H1 (cell line): ENCODE measurements around the gene STX8. TPM values are rescaled to one million over a fixed set of nuclear protein-coding genes. Genes with fewer than 3 reads are reported as not detected.

Experiments used
- CTCF ChIA-PET: fragments of 300-600 bp; sonication (Branson Sonifier 250); formaldehyde crosslinking; loops from one replicate; lab custom pipeline; 2021; ENCODE audit not compliant: partially characterized antibody; lab: Charles Lee
- POLR2A ChIA-PET: fragments of 300-600 bp; sonication (Branson Sonifier 250); formaldehyde crosslinking; loops from one replicate; lab custom pipeline; 2021; ENCODE audit warnings: inconsistent platforms; ENCODE audit not compliant: partially characterized antibody; lab: Charles Lee
- DNase-seq, 2 experiments: peaks; one replicate each; pipeline versions ENCODE4 v3.0.0 to v3.0.0-alpha.2; 2010 to 2022; ENCODE audit warnings: low spot score in 2 of 2, low read depth in 1 of 2, mixed read lengths in 1 of 2
- FAIRE-seq: peaks from 2 replicates; lab custom pipeline; 2011; peaks lifted over from hg19 to GRCh38; lab: Jason Lieb, UNC
- H2AFZ ChIP-seq: 2 replicates; pipeline ENCODE4 v1.8.1; 2012; ENCODE audit warnings: low read length, inconsistent platforms
- H2AK5ac ChIP-seq: 2 replicates; pipeline ENCODE4 v1.6.1; 2013; ENCODE audit warnings: low read depth, low read length
- H2BK120ac ChIP-seq: replicated peaks from 2 replicates; pipeline ENCODE3; 2013; ENCODE audit warnings: low read depth, low read length, inconsistent platforms
- H2BK12ac ChIP-seq: 2 replicates; pipeline ENCODE4 v1.6.1; 2013; ENCODE audit warnings: low read depth, low read length
- H2BK15ac ChIP-seq: 2 replicates; pipeline ENCODE4 v1.6.1; 2013; ENCODE audit warnings: low read length
- H2BK20ac ChIP-seq: 2 replicates; pipeline ENCODE4 v1.6.1; 2013; ENCODE audit warnings: low read length
- H2BK5ac ChIP-seq: 2 replicates; pipeline ENCODE4 v1.6.1; 2013; ENCODE audit warnings: low read depth, low read length
- H3K14ac ChIP-seq: 2 replicates; pipeline ENCODE4 v1.6.1; 2013; ENCODE audit warnings: inconsistent platforms; ENCODE audit not compliant: insufficient read length
- H3K18ac ChIP-seq: 2 replicates; pipeline ENCODE4 v1.6.1; 2013; ENCODE audit warnings: low read length; ENCODE audit errors: extremely low read depth
- H3K23ac ChIP-seq: 2 replicates; pipeline ENCODE4 v1.6.1; 2013; ENCODE audit warnings: inconsistent platforms; ENCODE audit not compliant: insufficient read length
- H3K23me2 ChIP-seq: 2 replicates; pipeline ENCODE4 v1.6.1; 2013; ENCODE audit warnings: low read depth, low read length
- H3K27ac ChIP-seq: 2 replicates; pipeline ENCODE4 v1.6.1; 2011; ENCODE audit warnings: low read depth, low read length, inconsistent platforms
- H3K27me3 ChIP-seq, 4 experiments: replicated peaks in 1 of 4; 1 replicate in 1 of 4; 2 replicates in 3 of 4; pipeline versions ENCODE4 v1.6.1 to v1.8.1; 2011 to 2013; ENCODE audit warnings: low read length in 3 of 4, mild to moderate bottlenecking in 3 of 4, inconsistent platforms in 2 of 4, mixed read lengths in 2 of 4, moderate library complexity in 1 of 4; ENCODE audit not compliant: control insufficient read depth in 3 of 4, insufficient read depth in 3 of 4; ENCODE audit errors: extremely low read depth in 1 of 4
- H3K36me3 ChIP-seq, 4 experiments: 2 replicates each; pipeline versions ENCODE4 v1.6.1 to v1.8.1; 2011 to 2013; ENCODE audit warnings: mild to moderate bottlenecking in 4 of 4, low read length in 3 of 4, moderate library complexity in 2 of 4, control low read depth in 1 of 4, inconsistent platforms in 1 of 4; ENCODE audit not compliant: insufficient read depth in 4 of 4, control insufficient read depth in 2 of 4
- H3K4ac ChIP-seq: replicated peaks from 2 replicates; pipeline ENCODE3; 2013; ENCODE audit warnings: low read length, low read depth, mixed read lengths, inconsistent platforms; ENCODE audit not compliant: insufficient read length
- H3K4me1 ChIP-seq, 4 experiments: replicated peaks in 1 of 4; 1 replicate in 1 of 4; 2 replicates in 3 of 4; pipeline versions ENCODE4 v1.6.1 to v1.8.1; 2011 to 2013; ENCODE audit warnings: low read length in 3 of 4, inconsistent platforms in 2 of 4, mixed read lengths in 1 of 4; ENCODE audit not compliant: insufficient read depth in 4 of 4, control insufficient read depth in 3 of 4
- H3K4me2 ChIP-seq, 2 experiments: 2 replicates each; pipeline versions ENCODE4 v1.6.1 to v1.8.1; 2011 to 2013; ENCODE audit warnings: low read depth in 2 of 2, low read length in 2 of 2, control low read depth in 1 of 2, inconsistent platforms in 1 of 2, mild to moderate bottlenecking in 1 of 2; ENCODE audit not compliant: insufficient read depth in 1 of 2
- H3K4me3 ChIP-seq, 4 experiments: fragments of 200-600, 300-600 bp in 1 of 4; sonication (generic), shearing (Covaris generic), sonication (Bioruptor Twin) in 1 of 4; 2 replicates each; pipeline versions ENCODE4 v1.5.1 to v1.8.1; 2011 to 2016; ENCODE audit warnings: low read length in 4 of 4, low read depth in 3 of 4, control low read depth in 2 of 4, inconsistent platforms in 2 of 4, mild to moderate bottlenecking in 2 of 4, mixed read lengths in 1 of 4, moderate library complexity in 1 of 4; ENCODE audit not compliant: insufficient read depth in 2 of 4; ENCODE audit errors: extremely low read depth in 1 of 4
- H3K56ac ChIP-seq: replicated peaks from 2 replicates; pipeline ENCODE3; 2013; ENCODE audit warnings: low read depth, mild to moderate bottlenecking, mixed read lengths, low read length, inconsistent platforms; ENCODE audit not compliant: insufficient read length
- H3K79me1 ChIP-seq: 2 replicates; pipeline ENCODE4 v1.6.1; 2013; ENCODE audit warnings: low read depth, low read length, control low read depth
- H3K79me2 ChIP-seq, 2 experiments: 2 replicates each; pipeline versions ENCODE4 v1.6.1 to v1.8.1; 2012 to 2013; ENCODE audit warnings: low read length in 2 of 2, mild to moderate bottlenecking in 2 of 2, inconsistent platforms in 1 of 2; ENCODE audit not compliant: insufficient read depth in 2 of 2, control insufficient read depth in 1 of 2
- H3K9ac ChIP-seq, 4 experiments: replicated peaks in 1 of 4; 1 replicate in 1 of 4; 2 replicates in 3 of 4; pipeline versions ENCODE4 v1.6.1 to v1.8.1; 2011 to 2013; ENCODE audit warnings: low read depth in 3 of 4, low read length in 3 of 4, control low read depth in 2 of 4, mild to moderate bottlenecking in 2 of 4, moderate library complexity in 2 of 4, inconsistent platforms in 1 of 4; ENCODE audit errors: extremely low read depth in 1 of 4
- H3K9me3 ChIP-seq, 2 experiments: 2 replicates each; pipeline versions ENCODE4 v1.6.1 to v1.8.1; 2012 to 2013; ENCODE audit warnings: mild to moderate bottlenecking in 2 of 2, moderate library complexity in 2 of 2, control low read depth in 1 of 2, inconsistent platforms in 1 of 2, low read depth in 1 of 2, low read length in 1 of 2, mixed read lengths in 1 of 2; ENCODE audit not compliant: insufficient read depth in 2 of 2
- H4K20me1 ChIP-seq, 2 experiments: replicated peaks in 1 of 2; 2 replicates each; pipeline versions ENCODE3 to v1.8.1; 2011 to 2013; ENCODE audit warnings: inconsistent platforms in 2 of 2, low read length in 2 of 2, mild to moderate bottlenecking in 1 of 2; ENCODE audit not compliant: insufficient read depth in 2 of 2, control insufficient read depth in 1 of 2
- H4K5ac ChIP-seq: 2 replicates; pipeline ENCODE4 v1.6.1; 2013; ENCODE audit warnings: low read length, low read depth, mixed read lengths, inconsistent platforms; ENCODE audit not compliant: insufficient read length
- H4K8ac ChIP-seq: 2 replicates; pipeline ENCODE4 v1.8.0; 2013; ENCODE audit warnings: mild to moderate bottlenecking, moderate library complexity, low read length, inconsistent platforms; ENCODE audit not compliant: insufficient read depth; ENCODE audit errors: extremely low read depth
- H4K91ac ChIP-seq: replicated peaks from 2 replicates; pipeline ENCODE3; 2013; ENCODE audit warnings: low read length, mixed read lengths, inconsistent platforms; ENCODE audit not compliant: insufficient read length
- CREB1 ChIP-seq: IDR thresholded peaks from 2 replicates; pipeline ENCODE4 v1.6.1; 2012; ENCODE audit warnings: inconsistent platforms
- FOSL1 ChIP-seq: IDR thresholded peaks from 2 replicates; pipeline ENCODE4 v1.6.1; 2011; ENCODE audit warnings: mild to moderate bottlenecking, low read depth, low read length, moderate library complexity; ENCODE audit not compliant: insufficient read depth
- JUND ChIP-seq: IDR thresholded peaks from 2 replicates; pipeline ENCODE4 v1.6.1; 2011; ENCODE audit warnings: mild to moderate bottlenecking, improper control_type of control experiment, low read length
- RBBP5 ChIP-seq: IDR thresholded peaks from 2 replicates; pipeline ENCODE4 v1.7.1; 2012; ENCODE audit warnings: low read depth, mild to moderate bottlenecking, inconsistent platforms, low read length, moderate library complexity, borderline replicate concordance
- RNF2 ChIP-seq: fragments of 200-900, 300-1000 bp; sonication (generic); IDR thresholded peaks from 2 replicates; pipeline ENCODE4 v1.7.1; 2016; ENCODE audit warnings: borderline replicate concordance, low read depth, mild to moderate bottlenecking, antibody characterized with exemption, low read length; ENCODE audit not compliant: poor library complexity, severe bottlenecking; ENCODE audit errors: missing control alignments
- SAP30 ChIP-seq: fragments of 300-600 bp; sonication (generic); IDR thresholded peaks from 2 replicates; pipeline ENCODE4 v1.7.1; 2012; ENCODE audit warnings: low read length, moderate library complexity, mild to moderate bottlenecking, inconsistent platforms; ENCODE audit not compliant: insufficient read depth, insufficient replicate concordance
- SIX5 ChIP-seq: IDR thresholded peaks from 2 replicates; pipeline ENCODE4 v1.6.1; 2011; ENCODE audit warnings: mild to moderate bottlenecking, low read depth, low read length
- ZNF274 ChIP-seq: IDR thresholded peaks from 2 replicates; pipeline ENCODE4 v1.7.0; 2012; ENCODE audit warnings: low read length, borderline replicate concordance; ENCODE audit errors: extremely low read depth
- WGBS, 2 experiments: shearing (Covaris generic) in 1 of 2; methylation state at CpG; one replicate each; pipeline versions ENCODE4 v1.1.6 to v1.1.7; 2013 to 2015; ENCODE audit warnings: low lambda C conversion rate in 2 of 2, mixed read lengths in 2 of 2, inconsistent platforms in 1 of 2, low coverage in 1 of 2, missing lambda C conversion rate in 1 of 2; ENCODE audit not compliant: insufficient replicate concordance in 2 of 2, insufficient coverage in 1 of 2, insufficient read length in 1 of 2; ENCODE audit errors: extremely low coverage in 1 of 2, missing lambda C conversion rate in 1 of 2; 5-methylcytosine and 5-hydroxymethylcytosine counted together
- polyA plus RNA-seq, 7 experiments: library from polyadenylated mRNA; depleted of rRNA in 3 of 7; stranded (reverse) in 5 of 7; unstranded in 2 of 7; fragments of >200 nt in 5 of 7; fragments of 200-250 nt in 2 of 7; gene quantifications; 1 replicate in 5 of 7; 2 replicates in 1 of 7; 4 replicates in 1 of 7; pipeline versions ENCODE4 v1.2.1 to v1.2.3, GENCODE V29; 2011 to 2013; ENCODE audit warnings: missing spikeins in 2 of 7, mixed read lengths in 2 of 7
- total RNA-seq: library from RNA; stranded (reverse); fragmentation: NEBNext Ultra II Directional; extraction: Animal tissue kit (Norgen Biotek cat#: 25700); gene quantifications from 2 replicates; pipeline ENCODE4 v1.2.1, GENCODE V29; 2021

STX8 gene
- total and polyA plus RNA-seq, 2 of the 8 experiments (the other 6 are each of a cell fraction or from before 2014, with no cell fraction given), result 22.8 to 42.5 TPM

GRCh38 chr17:9544221-9544620, 31.4 kb downstream of the STX8 start:
- H3K9me3 ChIP-seq, result no peaks in the 10 kb centered on the region
- no peak overlapping the region for H3K56ac ChIP-seq
- no peak overlapping the region for H3K9ac ChIP-seq
- no peaks in the 10 kb centered on the region for H3K27me3 ChIP-seq
- H3K23ac ChIP-seq, result no peak overlapping the region
- H4K8ac ChIP-seq, result no peak overlapping the region
- no peaks in the 10 kb centered on the region for H3K79me1 ChIP-seq
- H2BK5ac ChIP-seq, result no peak overlapping the region
- no peaks in the 10 kb centered on the region for H3K23me2 ChIP-seq
- no peaks in the 10 kb centered on the region; a peak in 1 of 8 replicates for H3K36me3 ChIP-seq
- no peak overlapping the region for H2BK12ac ChIP-seq
- no peak for FAIRE-seq
- no peaks in the 10 kb centered on the region for H4K20me1 ChIP-seq
- H2BK15ac ChIP-seq, result no peak overlapping the region
- no peak overlapping the region for H3K4me3 ChIP-seq
- H3K18ac ChIP-seq, result no peak overlapping the region
- H3K14ac ChIP-seq, result no peak overlapping the region
- ChIA-PET POLR2A (no interaction called here), CTCF (interaction anchor here (1.5 to 1.9 kb wide), 2 partner anchors 10 to 22 kb away, joined by 5 to 8 read pairs; no protein-coding TSS in a partner anchor)
- no peak overlapping the region for H2BK20ac ChIP-seq
- no peak overlapping the region for H3K4ac ChIP-seq
- no peak overlapping the region for H4K91ac ChIP-seq
- H4K5ac ChIP-seq, result no peak overlapping the region
- TF ChIP-seq FOSL1, result no peak
- no peak for TF ChIP-seq CREB1
- TF ChIP-seq RBBP5, result no peak
- TF ChIP-seq SIX5, result no peak
- no peak for TF ChIP-seq RNF2
- TF ChIP-seq JUND, result no peak
- no peak for TF ChIP-seq SAP30
- no peak for TF ChIP-seq ZNF274
- H2AK5ac ChIP-seq, result no peak overlapping the region
- no peaks in the 10 kb centered on the region for H3K4me1 ChIP-seq
- H2BK120ac ChIP-seq, result no peak overlapping the region
- no peak overlapping the region for H3K4me2 ChIP-seq
- H3K27ac ChIP-seq, result no peak overlapping the region
- DNase-seq, result no peak
- no peaks in the 10 kb centered on the region for H3K79me2 ChIP-seq
- no peak overlapping the region for H2AFZ ChIP-seq
- WGBS, 2 experiments, result 94% methylated on average over 7 of the region's 7 CpGs; no CpG with 5 or more reads in 1 of the 2 experiments
